ENCODE measurements around the gene PROZ. TPM values are rescaled to one million over a fixed set of nuclear protein-coding genes. Genes with fewer than 3 reads are reported as not detected.

The PROZ gene
- total RNA-seq, 2 experiments from 2014 or later = 0.19 TPM; not detected in 1

Other genes starting within 250 kb of the PROZ start
- gene MCF2L, start 189.4 kb upstream of the PROZ start, total RNA-seq = 1 to 10 TPM; 1.2 to 1.4 TPM
- not detected for gene F7, start 52.9 kb upstream of the PROZ start, total RNA-seq
- not detected for gene F10, start 35.8 kb upstream of the PROZ start, total RNA-seq
- gene PCID2, start 50.0 kb downstream of the PROZ start, total RNA-seq = 10 to 100 TPM; 65.5 to 69.8 TPM
- gene CUL4A, start 51.0 kb downstream of the PROZ start, total RNA-seq = 10 to 100 TPM; 81.2 to 84.6 TPM
- gene LAMP1, start 138.6 kb downstream of the PROZ start, total RNA-seq = 10 to 100 TPM; 84.1 to 91.6 TPM
- 1 to 10 TPM in 1 of 2 experiments, under 1 TPM in 1; 0.45 to 1.0 TPM for gene GRTP1, start 205.5 kb downstream of the PROZ start, total RNA-seq